ENCODE data around the gene TCP11L1. TPM values are rescaled to one million over a fixed set of nuclear protein-coding genes. Genes with fewer than 3 reads are reported as not detected.
A peak's percentile ranks its signal among the peaks of the same experiment; 100 is the strongest.
"Not testable (repeated sequence)": the region's sequence is repeated elsewhere in the genome, so short reads cannot be mapped to it uniquely, and the experiment has no call there.

TCP11L1 gene
- total RNA-seq, 1 donor from 2014 or later: 8.7 TPM

DNA sequence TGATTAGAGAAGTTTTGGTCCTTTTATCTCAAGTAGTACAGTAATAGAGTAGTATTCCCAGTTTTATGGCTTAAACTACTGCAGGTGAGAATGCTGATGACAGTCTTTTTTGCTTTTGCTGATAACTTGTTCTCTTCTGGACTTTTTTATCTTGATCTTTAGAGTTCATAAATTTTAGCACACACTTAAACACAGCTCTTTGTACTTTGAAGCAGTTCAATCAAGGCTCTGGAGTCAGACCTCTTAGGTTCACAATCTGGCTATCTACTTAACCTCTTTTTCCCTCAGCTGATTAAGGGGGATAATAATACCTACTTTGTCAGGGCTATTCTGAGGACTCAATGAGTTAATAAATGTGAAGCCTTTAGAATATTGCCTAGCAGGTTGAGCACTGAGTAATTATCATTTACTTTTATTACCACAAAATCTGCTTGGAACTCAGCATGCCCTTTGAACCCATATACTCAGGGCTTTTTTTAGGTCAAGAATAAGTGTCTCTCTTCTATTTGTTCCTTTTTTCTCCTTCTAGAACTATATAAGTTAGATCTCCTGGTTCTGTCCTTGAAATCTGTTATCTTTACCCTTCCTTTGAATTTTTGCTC, 70.0 kb downstream of the TCP11L1 start:
- FAIRE-seq (no peak), DNase-seq (ENCODE audit: low read depth) (no peak)
- no peaks in the 10 kb centered on the region for H3K27me3 ChIP-seq (ENCODE audit: control insufficient read depth, insufficient read depth, low read length)
- H3K4me3 ChIP-seq (ENCODE audit: low read depth, low read length): no peak overlapping the region
- peaks cover 1% of the 10 kb centered on the region for H3K36me3 ChIP-seq (ENCODE audit: control insufficient read depth, insufficient read depth, low read length)
- TF ChIP-seq, protein P1, sequence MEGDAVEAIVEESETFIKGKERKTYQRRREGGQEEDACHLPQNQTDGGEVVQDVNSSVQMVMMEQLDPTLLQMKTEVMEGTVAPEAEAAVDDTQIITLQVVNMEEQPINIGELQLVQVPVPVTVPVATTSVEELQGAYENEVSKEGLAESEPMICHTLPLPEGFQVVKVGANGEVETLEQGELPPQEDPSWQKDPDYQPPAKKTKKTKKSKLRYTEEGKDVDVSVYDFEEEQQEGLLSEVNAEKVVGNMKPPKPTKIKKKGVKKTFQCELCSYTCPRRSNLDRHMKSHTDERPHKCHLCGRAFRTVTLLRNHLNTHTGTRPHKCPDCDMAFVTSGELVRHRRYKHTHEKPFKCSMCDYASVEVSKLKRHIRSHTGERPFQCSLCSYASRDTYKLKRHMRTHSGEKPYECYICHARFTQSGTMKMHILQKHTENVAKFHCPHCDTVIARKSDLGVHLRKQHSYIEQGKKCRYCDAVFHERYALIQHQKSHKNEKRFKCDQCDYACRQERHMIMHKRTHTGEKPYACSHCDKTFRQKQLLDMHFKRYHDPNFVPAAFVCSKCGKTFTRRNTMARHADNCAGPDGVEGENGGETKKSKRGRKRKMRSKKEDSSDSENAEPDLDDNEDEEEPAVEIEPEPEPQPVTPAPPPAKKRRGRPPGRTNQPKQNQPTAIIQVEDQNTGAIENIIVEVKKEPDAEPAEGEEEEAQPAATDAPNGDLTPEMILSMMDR (IDR thresholded peaks at IDR 0.05; ENCODE audit: insufficient read depth, low read length, severe bottlenecking): no peak

DNA sequence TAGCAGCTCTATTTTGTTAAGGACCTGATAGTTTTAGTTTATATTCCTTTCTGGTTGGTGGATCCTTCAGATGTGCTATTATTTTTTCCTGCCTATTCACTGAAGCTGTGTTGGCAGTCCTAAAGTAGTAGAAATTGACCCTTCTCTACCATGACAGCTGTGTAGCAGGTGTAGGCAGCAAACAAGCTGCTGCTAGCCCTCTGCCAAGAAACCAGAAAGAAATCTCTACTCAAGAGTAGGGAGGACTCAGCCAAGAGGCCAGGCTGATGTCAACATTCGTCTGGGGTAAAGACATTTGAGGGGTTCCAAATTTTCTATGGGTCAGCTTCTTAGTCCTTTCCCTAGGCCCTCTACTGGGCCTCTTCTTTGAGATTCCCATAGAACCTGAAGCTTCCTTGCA, 70.7 kb downstream of the TCP11L1 start:
- Histone ChIP-seq H3K36me3 (ENCODE audit: control insufficient read depth, insufficient read depth, low read length) (no peaks in the 10 kb centered on the region), H3K27me3 (ENCODE audit: control insufficient read depth, insufficient read depth, low read length) (no peaks in the 10 kb centered on the region), H3K4me3 (ENCODE audit: low read depth, low read length) (no peak overlapping the region)
- no peak for DNase-seq (ENCODE audit: low read depth)
- no peak for FAIRE-seq
- TF ChIP-seq, protein P1 (IDR thresholded peaks at IDR 0.05; ENCODE audit: insufficient read depth, low read length, severe bottlenecking): no peak

GRCh38 chr11:33116535-33116934, 77.2 kb downstream of the TCP11L1 start:
- no peaks in the 10 kb centered on the region for H3K27me3 ChIP-seq (ENCODE audit: control insufficient read depth, insufficient read depth, low read length)
- H3K36me3 ChIP-seq (ENCODE audit: control insufficient read depth, insufficient read depth, low read length): no peaks in the 10 kb centered on the region
- H3K4me3 ChIP-seq (ENCODE audit: low read depth, low read length): no peak overlapping the region
- TF ChIP-seq, protein P1 (IDR thresholded peaks at IDR 0.05; ENCODE audit: insufficient read depth, low read length, severe bottlenecking): no peak
- FAIRE-seq: peak; percentile 94
- peak; percentile 83 for DNase-seq (ENCODE audit: low read depth)

DNA sequence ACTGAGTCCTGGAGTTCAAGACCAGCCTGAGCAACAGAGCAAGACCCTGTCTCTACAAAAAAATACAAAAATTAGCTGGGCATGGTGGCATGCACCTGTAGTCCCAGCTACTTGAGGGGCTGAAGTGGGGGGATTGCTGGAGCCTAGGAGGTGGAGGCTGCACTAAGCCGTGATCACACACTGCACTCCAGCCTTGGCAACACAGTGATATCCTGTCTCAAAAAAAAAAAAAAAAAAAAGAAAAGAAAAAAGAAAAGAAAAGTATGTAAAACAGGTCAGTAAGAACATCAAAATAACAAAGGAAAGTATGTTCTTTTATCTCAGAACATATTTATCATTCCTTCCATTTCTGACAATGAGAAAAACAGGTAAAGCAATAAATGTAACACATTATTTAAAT, 83.3 kb downstream of the TCP11L1 start:
- not testable (repeated sequence) for DNase-seq (ENCODE audit: low read depth); H3K27me3 ChIP-seq (ENCODE audit: control insufficient read depth, insufficient read depth, low read length); H3K36me3 ChIP-seq (ENCODE audit: control insufficient read depth, insufficient read depth, low read length); H3K4me3 ChIP-seq (ENCODE audit: low read depth, low read length); FAIRE-seq

Other genes starting within 250 kb of the TCP11L1 start
- 0.13 TPM in 1 of 2 replicates, not detected in the other for gene CCDC73, start 244.9 kb upstream of the TCP11L1 start, total RNA-seq
- gene PRRG4, start 209.6 kb upstream of the TCP11L1 start, total RNA-seq: 3.7 and 7.7 TPM in 2 replicates
- 11.1 and 13.2 TPM in 2 replicates for gene QSER1, start 146.8 kb upstream of the TCP11L1 start, total RNA-seq
- gene DEPDC7, start 23.7 kb upstream of the TCP11L1 start, total RNA-seq: 0.90 and 1.6 TPM in 2 replicates
- 16.6 and 23.2 TPM in 2 replicates for gene CSTF3, start 121.9 kb downstream of the TCP11L1 start, total RNA-seq
- gene HIPK3, start 217.8 kb downstream of the TCP11L1 start, total RNA-seq: 72.5 and 100 TPM in 2 replicates